Activated CD4-positive, alpha-beta T cell treated with anti-CD3 and anti-CD28 coated beads for 24 hours (primary cell): ENCODE data around the gene COX5A.

Source experiments
- DNase-seq, 2 donors: peaks; one replicate each; pipeline ENCODE4 v3.0.0-alpha.2; 2020; ENCODE audit warnings: low read depth in 2 of 2

Gene COX5A

GRCh38 chr15:74873036-74873755 is 64.7 kb downstream of the COX5A start, which contains the start of gene SCAMP2:
TSS of gene SCAMP2 (minus strand) at chr15:74873365. CDS start at chr15:74873255, 110 bp downstream.
- peak; percentile 78 to 82 for DNase-seq

- DNase-seq, result no peak
Measured at GRCh38 chr15:74872702-74873035, 65.2 kb downstream of the COX5A start.

GRCh38 chr15:74870436-74871215 is 67.2 kb downstream of the COX5A start:
- no peak for DNase-seq
